Pancreas (tissue), 10 donors: ENCODE measurements around the gene CDH4. TPM values are rescaled to one million over a fixed set of nuclear protein-coding genes. Genes with fewer than 3 reads are reported as not detected.

Experiments
- ATAC-seq, 4 donors: fragments of 200-7000 bp; cut with Tn5 transposase; one replicate each; pipeline versions ENCODE4 v1.8.0 to v1.9.1; 2020; ENCODE audit warnings: mild to moderate bottlenecking in 4 of 4, moderate library complexity in 4 of 4
- DNase-seq, 6 donors: peaks; one replicate each; pipeline ENCODE4 v3.0.0-alpha.2; 2020
- FAIRE-seq: peaks from 2 replicates; lab custom pipeline; 2012; peaks lifted over from hg19 to GRCh38; lab: Jason Lieb, UNC
- H3K27ac ChIP-seq, 4 donors: fragments of 200-600 bp; sonication (generic); 1 replicate in 3 of 4; 2 replicates in 1 of 4; pipeline versions ENCODE4 v1.5.0 to v1.8.0; 2020
- H3K27me3 ChIP-seq, 4 donors: fragments of 200-600 bp; one replicate each; pipeline ENCODE4 v1.8.0; 2021
- H3K36me3 ChIP-seq, 3 donors: fragments of 200-600 bp; sonication (generic) in 1 of 3; one replicate each; pipeline versions ENCODE4 v1.5.0 to v1.8.0; 2020 to 2021
- H3K4me1 ChIP-seq, 3 donors: fragments of 200-600 bp; one replicate each; pipeline ENCODE4 v1.8.0; 2021
- H3K4me3 ChIP-seq, 4 donors: fragments of 200-600 bp; sonication (generic) in 2 of 4; one replicate each; pipeline versions ENCODE4 v1.5.0 to v1.8.0; 2020 to 2021
- H3K9me3 ChIP-seq, 4 donors: fragments of 200-600 bp; one replicate each; pipeline ENCODE4 v1.8.0; 2021
- WGBS, 2 donors: extraction: QIAGEN DNeasy Blood & Tissue Kit; methylation state at CpG; one replicate each; pipeline ENCODE4 v1.1.7; 2013; 5-methylcytosine and 5-hydroxymethylcytosine counted together
- intact Hi-C, 3 donors: fragments of 100-400 bp; cut with DNase I; formaldehyde crosslinking; loops; one replicate each; pipeline versions ENCODE4 v1.11.1 to v1.14.2; 2022
- polyA plus RNA-seq, 2 donors: library from polyadenylated mRNA; stranded (reverse); fragments of 200-250 nt; gene quantifications; one replicate each; pipeline ENCODE4 v1.2.3, GENCODE V29; 2013
- total RNA-seq, 6 donors: library from RNA; stranded (reverse); fragmentation: NEBNext Ultra II Directional in 4 of 6; extraction: Animal tissue kit (Norgen Biotek cat#: 25700) in 4 of 6; gene quantifications; one replicate each; pipeline versions ENCODE4 v1.2.1 to v1.2.4, GENCODE V29; 2021 to 2023
- TF ChIP-seq, protein P1 (sequence below), 4 donors: fragments of 200-600 bp; sonication (generic) in 3 of 4; IDR thresholded peaks; one replicate each; pipeline versions ENCODE4 v1.5.0 to v1.8.0; 2021; ENCODE audit warnings: antibody characterized with exemption in 4 of 4
- donor health status: healthy with polysubstance abuse.
- donor health status: DM: no; HTN: no; CAD: no; lungs with moderate emphysema.
- donor health status: DM: no; HTN: no; CAD: no.
- donor health status: control.
- donor health status: control.
- donor health status: Bipolar disorder and iron deficiency.
- donor health status: DM: yes; HTN: yes; CAD: no.
- donor health status: DM: no; HTN: no; CAD: no.
- donor health status: DM: no; HTN: no; CAD: no.
- donor health status: DM: yes; HTN: yes; CAD: no.

CDH4 gene
- total and polyA plus RNA-seq, 8 donors = 0.04 to 1.4 (median 0.27) TPM

- Histone ChIP-seq H3K4me3 (no peak overlapping the region), H3K4me1 (no peaks in the 10 kb centered on the region), H3K27ac (no peak overlapping the region), H3K9me3 (no peaks in the 10 kb centered on the region), H3K36me3 (no peaks in the 10 kb centered on the region), H3K27me3 (no peaks in the 10 kb centered on the region)
- DNase-seq (peak in 1 of 6 donors; percentile 39), ATAC-seq (no peak), FAIRE-seq (no peak)
- 77% methylated on average over 12 to 14 of the region's 14 CpGs for WGBS, 2 donors
- TF ChIP-seq, protein P1, sequence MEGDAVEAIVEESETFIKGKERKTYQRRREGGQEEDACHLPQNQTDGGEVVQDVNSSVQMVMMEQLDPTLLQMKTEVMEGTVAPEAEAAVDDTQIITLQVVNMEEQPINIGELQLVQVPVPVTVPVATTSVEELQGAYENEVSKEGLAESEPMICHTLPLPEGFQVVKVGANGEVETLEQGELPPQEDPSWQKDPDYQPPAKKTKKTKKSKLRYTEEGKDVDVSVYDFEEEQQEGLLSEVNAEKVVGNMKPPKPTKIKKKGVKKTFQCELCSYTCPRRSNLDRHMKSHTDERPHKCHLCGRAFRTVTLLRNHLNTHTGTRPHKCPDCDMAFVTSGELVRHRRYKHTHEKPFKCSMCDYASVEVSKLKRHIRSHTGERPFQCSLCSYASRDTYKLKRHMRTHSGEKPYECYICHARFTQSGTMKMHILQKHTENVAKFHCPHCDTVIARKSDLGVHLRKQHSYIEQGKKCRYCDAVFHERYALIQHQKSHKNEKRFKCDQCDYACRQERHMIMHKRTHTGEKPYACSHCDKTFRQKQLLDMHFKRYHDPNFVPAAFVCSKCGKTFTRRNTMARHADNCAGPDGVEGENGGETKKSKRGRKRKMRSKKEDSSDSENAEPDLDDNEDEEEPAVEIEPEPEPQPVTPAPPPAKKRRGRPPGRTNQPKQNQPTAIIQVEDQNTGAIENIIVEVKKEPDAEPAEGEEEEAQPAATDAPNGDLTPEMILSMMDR (IDR thresholded peaks at IDR 0.05) = no peak
- intact Hi-C loops = no loop called here
Observed at GRCh38 chr20:61926253-61926613, 674.2 kb downstream of the CDH4 start.

DNA sequence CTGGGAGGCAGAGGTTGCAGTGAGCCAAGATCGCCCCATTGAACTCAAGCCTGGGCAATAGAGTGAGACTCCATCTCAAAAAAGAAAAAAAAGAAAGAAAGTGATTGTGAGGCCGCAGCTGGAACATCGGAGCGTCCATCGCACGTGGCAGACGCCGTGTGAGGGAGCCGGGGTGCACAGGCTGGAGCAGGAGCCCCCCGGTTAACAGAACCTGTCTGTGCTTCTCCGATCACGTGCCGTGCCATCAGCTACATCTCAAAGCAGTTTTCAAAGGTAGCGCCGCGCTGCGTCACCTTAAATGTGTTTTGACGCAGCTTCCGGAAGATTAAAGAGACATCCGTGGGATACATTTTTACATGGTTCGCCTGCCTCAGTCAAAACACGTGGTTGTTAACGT is 674.7 kb downstream of the CDH4 start:
- Histone ChIP-seq H3K27me3 (no peaks in the 10 kb centered on the region), H3K9me3 (no peaks in the 10 kb centered on the region), H3K27ac (no peak overlapping the region), H3K4me1 (no peaks in the 10 kb centered on the region), H3K4me3 (no peak overlapping the region), H3K36me3 (no peaks in the 10 kb centered on the region)
- intact Hi-C loops = no loop called here
- no peak for FAIRE-seq
- WGBS, 2 donors = 84 to 86% methylated on average over 23 of the region's 23 CpGs
- ATAC-seq = no peak
- DNase-seq = no peak
- TF ChIP-seq, protein P1 (IDR thresholded peaks at IDR 0.05) = no peak

- H3K27ac ChIP-seq = no peak overlapping the region
- H3K27me3 ChIP-seq = no peaks in the 10 kb centered on the region
- WGBS, 2 donors = 74 to 87% methylated on average over 21 of the region's 21 CpGs
- H3K4me3 ChIP-seq = no peak overlapping the region
- ATAC-seq (no peak), FAIRE-seq (no peak), DNase-seq (peak in 1 of 6 donors; percentile 38)
- H3K9me3 ChIP-seq = no peaks in the 10 kb centered on the region
- TF ChIP-seq, protein P1 (IDR thresholded peaks at IDR 0.05) = no peak
- no peaks in the 10 kb centered on the region for H3K36me3 ChIP-seq
- intact Hi-C loops = no loop called here
- H3K4me1 ChIP-seq = no peaks in the 10 kb centered on the region
Observed at GRCh38 chr20:61927193-61927825, 675.2 kb downstream of the CDH4 start.

DNA sequence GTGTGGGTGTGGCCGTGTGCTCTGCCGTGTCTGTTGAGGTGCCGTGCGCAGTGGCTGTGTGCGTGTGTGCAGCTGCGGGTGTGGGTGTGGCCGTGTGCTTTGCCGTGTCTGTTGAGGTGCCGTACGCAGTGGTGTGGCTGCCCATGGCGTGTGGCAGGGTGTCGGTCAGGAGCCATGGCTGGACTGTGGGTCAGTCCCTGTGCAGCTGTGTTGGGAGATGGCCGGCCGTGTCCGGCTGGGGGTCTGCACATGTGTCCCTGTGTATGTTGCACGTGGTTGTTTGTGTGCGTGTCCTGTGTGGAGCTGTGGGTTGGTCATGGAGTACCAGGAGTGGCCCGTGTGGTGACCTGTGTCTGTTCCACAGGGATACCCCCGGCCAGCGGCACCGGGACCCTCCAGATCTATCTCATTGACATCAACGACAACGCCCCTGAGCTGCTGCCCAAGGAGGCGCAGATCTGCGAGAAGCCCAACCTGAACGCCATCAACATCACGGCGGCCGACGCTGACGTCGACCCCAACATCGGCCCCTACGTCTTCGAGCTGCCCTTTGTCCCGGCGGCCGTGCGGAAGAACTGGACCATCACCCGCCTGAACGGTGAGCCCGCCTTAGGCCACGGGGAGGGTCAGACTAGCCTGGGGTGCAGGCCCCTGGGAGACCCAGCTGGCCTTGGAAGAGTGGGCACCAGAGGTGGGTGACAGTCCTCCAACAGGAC is 675.9 kb downstream of the CDH4 start:
- no peak overlapping the region for H3K4me3 ChIP-seq
- FAIRE-seq (no peak), DNase-seq (peak in 1 of 6 donors; percentile 49), ATAC-seq (no peak)
- TF ChIP-seq, protein P1 (IDR thresholded peaks at IDR 0.05) = no peak
- no peaks in the 10 kb centered on the region for H3K9me3 ChIP-seq
- no peak overlapping the region for H3K27ac ChIP-seq
- H3K4me1 ChIP-seq = no peaks in the 10 kb centered on the region
- no peaks in the 10 kb centered on the region for H3K36me3 ChIP-seq
- no peaks in the 10 kb centered on the region for H3K27me3 ChIP-seq
- 87 to 92% methylated on average over 42 to 43 of the region's 43 CpGs for WGBS, 2 donors
- intact Hi-C loops = no loop called here

DNA sequence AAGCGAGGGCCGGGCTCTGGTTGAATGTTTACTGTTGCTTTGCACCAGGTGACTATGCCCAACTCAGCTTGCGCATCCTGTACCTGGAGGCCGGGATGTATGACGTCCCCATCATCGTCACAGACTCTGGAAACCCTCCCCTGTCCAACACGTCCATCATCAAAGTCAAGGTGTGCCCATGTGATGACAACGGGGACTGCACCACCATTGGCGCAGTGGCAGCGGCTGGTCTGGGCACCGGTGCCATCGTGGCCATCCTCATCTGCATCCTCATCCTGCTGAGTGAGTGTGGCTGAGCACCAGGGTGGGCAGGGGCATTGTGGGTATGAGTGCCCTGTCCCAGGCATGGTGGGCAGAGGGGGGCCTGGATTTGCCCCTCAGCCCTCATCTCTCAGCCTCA is 677.5 kb downstream of the CDH4 start:
- 94 to 98% methylated on average over 12 of the region's 12 CpGs for WGBS, 2 donors
- Histone ChIP-seq H3K4me3 (no peak overlapping the region), H3K27ac (no peak overlapping the region), H3K36me3 (no peaks in the 10 kb centered on the region), H3K4me1 (no peaks in the 10 kb centered on the region), H3K9me3 (no peaks in the 10 kb centered on the region), H3K27me3 (no peaks in the 10 kb centered on the region)
- peak in 1 of 6 donors; percentile 33 for DNase-seq
- TF ChIP-seq, protein P1 (IDR thresholded peaks at IDR 0.05) = no peak
- intact Hi-C loops = no loop called here
- FAIRE-seq = no peak
- no peak for ATAC-seq
